Activated T-cell treated with anti-CD3 and anti-CD28 coated beads, Interleukin-2, amount 50 U/mL, for 1 hour (primary cell): Measurements from ENCODE around the gene KLHL13.
"Not testable (repeated sequence)": the region's sequence is repeated elsewhere in the genome, so short reads cannot be mapped to it uniquely, and the experiment has no call there.

ENCODE experiments used
- DNase-seq: peaks from one replicate; pipeline ENCODE4 v3.0.0-alpha.2; 2020

Gene KLHL13

DNA sequence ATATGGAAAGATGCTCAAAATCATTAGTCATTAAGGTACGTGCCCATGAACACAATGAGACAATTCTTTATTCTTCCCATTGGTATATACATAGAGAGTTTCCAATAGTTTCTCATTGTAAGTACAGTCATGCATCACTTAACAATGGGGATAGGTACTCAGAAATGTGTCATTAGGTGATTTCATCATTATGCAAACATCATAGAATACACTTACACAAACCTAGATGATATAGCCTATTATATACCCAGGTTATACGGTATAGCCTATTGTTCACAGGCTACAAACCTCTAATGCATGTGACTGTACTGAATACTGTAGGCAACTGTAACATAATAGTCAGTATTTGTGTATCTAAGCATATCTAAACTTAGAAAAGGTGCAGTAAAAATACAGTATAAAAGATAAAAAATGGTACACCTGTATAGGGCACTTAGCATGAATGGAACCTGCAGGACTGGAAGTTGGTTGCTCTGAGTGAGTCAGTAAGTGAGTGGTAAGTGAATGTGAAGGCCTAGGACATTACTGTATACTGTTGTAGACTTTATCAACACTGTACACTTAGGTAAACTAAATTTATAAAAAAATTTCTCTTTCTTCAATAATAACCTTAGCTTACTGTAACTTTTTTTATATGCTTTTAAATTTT is 49.6 kb downstream of the KLHL13 start:
- no peak for DNase-seq

DNA sequence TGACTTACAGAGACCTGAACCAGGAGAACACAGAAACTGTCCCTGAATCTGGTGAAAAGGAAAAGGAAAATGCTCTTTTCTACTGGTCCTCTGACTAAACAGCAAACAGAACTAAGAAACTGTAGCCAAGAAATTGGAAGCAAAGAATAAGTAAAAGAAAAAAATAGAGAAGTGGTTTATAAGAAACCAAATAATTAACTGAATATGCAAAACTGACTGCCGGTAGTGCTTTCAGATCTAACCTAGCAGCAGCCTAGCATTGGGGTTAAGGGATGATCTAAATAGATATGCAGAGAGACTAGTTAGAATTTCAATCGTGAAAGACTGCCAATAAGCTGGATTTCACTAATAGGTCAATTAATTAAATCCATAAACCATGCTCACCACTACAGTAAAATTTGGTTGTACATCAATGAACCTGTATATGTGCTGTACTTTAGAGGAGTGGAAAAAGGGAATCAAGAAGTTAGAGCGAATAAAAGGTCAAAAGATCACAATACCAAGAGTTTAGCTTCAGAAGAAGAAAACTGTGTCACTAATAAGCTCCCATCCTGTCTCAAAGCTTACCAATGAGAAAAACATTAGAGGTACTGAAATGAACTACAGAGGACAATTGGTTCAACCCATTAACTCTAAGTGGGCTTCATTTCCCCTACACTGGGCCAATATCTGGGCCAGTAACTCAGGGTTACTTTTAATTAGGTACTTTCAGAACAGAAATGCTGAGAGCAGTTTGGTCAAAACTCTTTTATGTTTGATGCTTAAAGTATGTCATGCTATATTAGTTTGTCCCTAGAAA is 53.6 kb downstream of the KLHL13 start:
- DNase-seq: no peak

DNA sequence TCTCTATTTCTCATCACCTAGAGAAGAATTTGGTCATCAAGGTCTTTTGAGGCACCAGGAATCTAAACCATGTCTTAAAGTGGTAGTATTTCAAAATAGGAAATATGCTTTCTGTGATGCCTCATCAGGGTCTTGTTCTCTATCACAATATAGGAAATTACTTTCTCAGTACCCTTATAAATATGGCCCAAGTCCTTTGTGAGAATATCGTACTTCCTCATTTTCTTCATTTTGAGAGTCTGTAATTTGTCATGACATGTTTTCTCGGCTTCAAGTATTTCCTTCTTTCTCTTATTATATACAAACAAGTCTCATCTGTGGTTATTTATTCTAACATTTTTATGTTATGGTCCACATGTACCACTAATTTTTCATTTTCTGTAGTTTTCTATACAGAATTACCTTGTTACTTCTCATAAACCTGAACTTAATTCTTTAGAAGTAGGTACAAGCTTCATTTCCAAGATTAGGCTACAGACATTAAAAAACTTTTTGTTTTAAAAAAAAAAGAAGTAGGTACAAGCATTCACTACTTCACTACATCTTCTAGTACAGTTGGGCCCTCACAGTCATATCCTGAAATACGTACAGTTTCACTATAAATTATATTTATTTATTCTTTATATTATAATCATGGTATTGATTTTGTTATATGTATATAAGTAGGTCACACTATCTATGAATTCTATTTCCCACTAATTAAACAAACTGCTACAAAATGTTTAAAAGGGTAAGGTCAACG is 54.4 kb downstream of the KLHL13 start:
- no peak for DNase-seq

- DNase-seq: no peak
Measured at GRCh38 chrX:118058924-118059323, 57.7 kb downstream of the KLHL13 start.

DNA sequence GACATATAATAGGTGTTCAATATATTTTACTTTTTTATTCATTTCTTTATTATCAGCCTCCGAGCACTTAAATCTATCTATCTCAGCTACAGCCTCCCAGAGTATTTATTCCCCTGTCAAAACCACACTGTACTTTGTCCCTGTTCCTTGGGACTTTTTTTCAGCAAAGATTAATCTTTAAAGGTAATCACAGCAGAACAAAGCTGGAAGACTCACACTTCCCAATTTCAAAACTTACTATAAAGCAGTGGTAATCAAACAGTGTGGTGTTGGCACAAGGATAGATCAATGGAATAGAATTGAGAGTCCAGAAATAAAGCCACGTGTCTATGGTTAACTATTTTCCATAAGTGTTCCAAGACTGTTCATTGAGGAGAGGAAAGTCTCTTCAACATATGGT is 59.7 kb downstream of the KLHL13 start:
- no peak for DNase-seq

GRCh38 chrX:118049713-118050112 is 66.9 kb downstream of the KLHL13 start:
- no peak for DNase-seq

DNA sequence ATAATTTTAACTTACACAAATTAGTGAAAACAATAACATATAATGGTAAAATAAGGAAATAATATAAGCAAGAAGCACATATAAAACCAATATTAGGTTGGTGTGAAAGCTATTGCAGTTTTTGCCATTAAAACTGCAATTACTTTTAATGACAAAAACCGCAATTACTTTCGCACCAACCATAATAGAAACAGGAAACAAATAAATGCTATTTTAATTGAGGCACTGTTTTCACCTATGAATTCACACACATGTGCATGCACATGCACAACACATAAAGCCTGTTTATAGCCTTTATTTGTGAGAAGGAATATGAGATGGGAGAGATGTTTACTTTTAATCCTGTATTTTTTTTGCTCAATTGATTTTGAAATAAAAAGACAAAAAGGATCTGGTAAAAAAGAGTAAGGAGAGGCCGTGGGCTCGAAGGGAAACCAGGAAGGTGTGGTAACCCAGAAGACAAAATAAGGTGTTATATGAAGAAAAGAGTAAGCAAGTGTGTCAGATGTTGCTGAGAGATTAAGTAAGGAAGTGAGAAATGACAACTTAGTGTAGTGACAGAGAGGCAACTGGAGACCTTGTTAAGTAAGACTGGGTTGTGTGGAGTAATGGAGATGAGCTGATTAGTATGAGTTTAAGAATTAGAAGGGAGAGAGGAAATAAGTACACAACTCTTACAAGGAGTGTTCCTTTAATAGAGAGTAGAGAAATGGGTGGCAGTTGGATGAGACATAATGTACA is 69.0 kb downstream of the KLHL13 start:
- DNase-seq: no peak

- DNase-seq: no peak
Measured at GRCh38 chrX:118039591-118039990, 77.0 kb downstream of the KLHL13 start.

GRCh38 chrX:118038614-118039365 is 77.8 kb downstream of the KLHL13 start:
- DNase-seq: no peak

- no peak for DNase-seq
Measured at GRCh38 chrX:118026631-118027030, 90.0 kb downstream of the KLHL13 start.

GRCh38 chrX:118025226-118025625 is 91.4 kb downstream of the KLHL13 start:
- no peak for DNase-seq

DNA sequence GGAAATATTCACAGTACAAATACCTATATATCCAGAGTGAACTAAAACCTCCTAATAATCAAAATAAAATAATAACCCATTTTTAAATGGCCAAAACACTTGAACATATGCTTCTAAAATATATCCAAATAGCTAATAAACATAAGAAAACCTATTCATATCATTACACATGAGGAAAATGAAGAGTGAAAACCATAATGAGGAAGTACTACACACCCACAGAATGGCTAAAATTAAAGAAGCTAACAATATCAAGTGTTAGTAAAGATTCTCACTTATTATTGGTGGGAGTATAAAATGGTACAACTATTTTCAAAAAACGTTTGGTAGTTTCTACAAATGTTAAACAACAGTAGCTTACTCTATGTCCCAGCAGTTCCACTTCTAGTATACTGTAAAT is 92.1 kb downstream of the KLHL13 start:
- no peak for DNase-seq

DNA sequence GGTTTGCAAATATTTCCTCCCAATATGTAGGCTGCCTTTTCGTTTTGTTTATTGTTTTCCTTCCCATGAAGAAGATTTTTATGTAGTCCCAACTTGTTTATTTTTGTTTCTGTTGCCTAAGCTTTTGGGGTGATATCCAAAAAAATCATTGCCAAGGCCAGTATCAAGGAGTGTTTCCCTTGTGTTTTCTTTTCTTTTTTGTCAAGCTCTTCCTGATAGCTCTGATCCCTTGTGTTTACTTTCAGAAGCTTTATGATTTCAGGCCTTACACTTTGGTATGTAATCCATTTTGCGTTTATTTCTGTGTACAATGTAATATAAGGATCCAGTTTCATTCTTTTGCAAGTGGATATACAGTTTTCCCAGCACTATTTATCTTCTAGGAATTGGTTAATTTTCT is 93.9 kb downstream of the KLHL13 start:
- DNase-seq: no peak

DNA sequence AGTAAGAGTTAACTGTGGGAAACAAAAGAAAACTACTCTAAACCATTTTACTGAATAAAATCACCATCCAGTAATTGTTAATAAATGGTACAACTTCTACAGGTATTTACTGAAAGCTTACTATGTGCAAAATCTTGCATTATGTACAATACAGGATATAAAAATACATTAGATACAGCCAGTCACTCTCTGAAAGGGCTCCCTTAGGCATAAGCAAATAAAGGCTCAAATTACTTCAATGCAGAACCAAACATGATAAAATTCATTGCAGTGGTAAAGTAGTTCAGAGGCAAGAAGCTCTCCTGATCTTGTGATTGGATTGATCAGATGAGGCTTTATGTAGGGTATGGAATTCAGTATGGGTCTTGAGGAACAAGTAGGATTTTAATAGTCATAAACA is 100.2 kb downstream of the KLHL13 start:
- no peak for DNase-seq

DNA sequence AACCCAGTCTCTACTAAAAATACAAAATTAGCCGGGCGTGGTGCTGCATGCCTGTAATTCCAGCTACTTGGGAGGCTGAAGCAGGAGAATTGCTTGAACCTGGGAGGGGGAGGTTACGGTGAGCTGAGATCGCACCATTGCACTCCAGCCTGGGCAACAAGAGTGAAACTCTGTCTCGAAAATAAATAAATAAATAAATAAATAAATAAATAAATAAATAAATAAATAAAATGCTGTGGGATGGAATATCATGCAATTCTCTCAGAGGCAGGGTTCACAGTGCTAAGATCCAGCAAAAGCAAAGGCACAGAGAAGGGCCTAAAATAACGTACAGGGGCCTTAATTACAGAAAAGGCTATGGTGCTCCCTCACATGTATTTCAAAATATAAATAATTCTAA is 114.2 kb downstream of the KLHL13 start:
- DNase-seq: not testable (repeated sequence)

DNA sequence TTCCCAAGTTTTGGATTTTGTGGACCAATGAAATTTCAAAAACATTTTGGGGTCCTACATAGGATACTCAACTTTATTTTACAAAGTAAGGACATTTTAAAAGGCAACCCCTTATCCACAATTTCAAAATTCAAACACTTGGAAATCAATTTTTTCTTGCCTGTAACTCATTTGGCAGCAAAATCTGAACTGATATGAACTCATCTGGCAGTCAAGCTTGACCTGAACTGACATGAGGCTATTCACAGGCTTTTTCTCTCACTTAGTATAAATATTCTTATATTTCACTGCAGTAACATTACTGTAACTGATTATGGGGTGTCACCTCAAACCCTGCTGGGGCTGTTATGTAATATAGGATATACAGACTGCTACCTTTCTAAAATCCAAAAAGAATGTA is 116.1 kb downstream of the KLHL13 start:
- DNase-seq: no peak

- no peak for DNase-seq
Measured at GRCh38 chrX:117998171-117998570, 118.4 kb downstream of the KLHL13 start.

GRCh38 chrX:117996918-117997480 is 119.6 kb downstream of the KLHL13 start:
- no peak for DNase-seq

GRCh38 chrX:117996408-117996807 is 120.2 kb downstream of the KLHL13 start:
- DNase-seq: no peak

GRCh38 chrX:117995378-117995777 is 121.2 kb downstream of the KLHL13 start:
- no peak for DNase-seq

DNA sequence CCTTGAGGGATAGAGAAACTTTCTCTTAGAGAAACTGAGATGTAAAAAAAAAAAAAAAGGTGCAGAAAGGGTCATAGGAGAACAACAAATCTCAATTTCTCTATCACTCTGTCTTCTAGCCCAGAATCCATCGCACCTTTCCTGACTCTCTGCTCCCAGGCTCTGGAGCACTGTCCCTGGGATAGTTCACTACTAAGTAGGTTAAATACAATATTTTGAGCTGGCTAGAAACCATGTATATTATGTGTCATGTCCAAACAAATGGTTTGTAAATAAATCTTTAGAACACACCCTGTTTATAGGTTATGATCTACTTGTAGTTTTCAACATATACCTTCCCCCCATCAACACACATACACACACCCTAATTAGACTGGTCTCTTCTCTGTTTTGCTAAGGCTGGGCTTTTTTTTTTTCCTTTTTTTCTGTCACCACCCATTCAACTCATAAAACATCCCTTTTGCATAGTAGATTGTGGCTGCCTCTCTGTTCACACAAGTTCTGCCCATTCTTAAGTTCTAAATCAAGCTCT is 124.4 kb downstream of the KLHL13 start:
- no peak for DNase-seq

- no peak for DNase-seq
Measured at GRCh38 chrX:117990438-117990837, 126.2 kb downstream of the KLHL13 start.
